ENCODE results near the gene ZNF217. TPM values are rescaled to one million over a fixed set of nuclear protein-coding genes. Genes with fewer than 3 reads are reported as not detected.
A peak's percentile ranks its signal among the peaks of the same experiment; 100 is the strongest.

ZNF217 gene
- total and polyA plus RNA-seq, 2 of the 8 experiments (the other 6 are each of a cell fraction or from before 2014, with no cell fraction given): 15.3 to 87.9 TPM

DNA sequence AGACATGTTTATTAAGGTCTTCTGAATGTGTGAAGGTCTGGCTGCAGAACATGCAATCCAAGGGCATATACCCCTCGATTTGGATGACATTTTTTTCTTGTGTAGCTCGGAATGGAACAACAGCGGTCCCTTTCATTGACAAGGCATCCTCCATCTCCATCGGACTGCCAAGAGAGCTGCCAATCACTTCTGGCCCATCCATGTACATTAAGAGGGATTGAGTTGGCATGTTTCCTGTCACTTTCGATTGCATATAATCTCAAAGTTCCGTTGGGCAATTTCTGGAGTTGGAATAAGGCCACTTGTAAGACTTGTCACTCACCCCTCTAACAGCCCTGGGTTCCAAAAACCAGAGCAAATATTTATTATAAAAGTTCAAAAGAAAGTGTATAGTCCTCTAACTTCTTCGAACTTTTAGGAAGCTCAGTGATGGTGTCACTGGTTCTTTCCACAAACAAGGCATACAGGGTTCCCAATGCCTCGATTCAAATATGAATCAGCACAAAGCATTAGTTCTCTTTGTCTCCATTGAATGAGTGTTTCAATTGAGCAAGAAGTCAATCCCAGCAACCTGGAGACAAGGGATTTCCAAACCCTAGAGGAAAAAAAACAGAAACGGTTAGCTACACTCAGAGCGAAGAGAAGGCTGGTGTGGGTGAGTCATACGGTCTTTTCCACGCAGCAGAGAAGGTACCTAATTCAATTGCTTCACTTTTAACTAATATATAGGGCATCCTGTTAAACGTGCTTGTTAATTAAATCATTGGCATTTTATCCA lies 10.9 kb downstream of the ZNF217 start:
- H3K4me3 ChIP-seq (ENCODE audit: extremely low read depth in 1 of 4, insufficient read depth in 2 of 4, low read depth in 3 of 4, low read length in 4 of 4): no peak overlapping the region
- DNase-seq (ENCODE audit: low read depth in 1 of 2, low spot score in 2 of 2): no peak
- no peak overlapping the region for H3K56ac ChIP-seq (replicated peaks; ENCODE audit: insufficient read length, low read depth, low read length)
- H2BK5ac ChIP-seq (ENCODE audit: low read depth, low read length): peak overlapping the region; percentile 60
- no peak overlapping the region for H3K4me2 ChIP-seq (ENCODE audit: insufficient read depth in 1 of 2, low read depth in 2 of 2, low read length in 2 of 2)
- no peaks in the 10 kb centered on the region for H3K23me2 ChIP-seq (ENCODE audit: low read depth, low read length)
- peaks cover 23 to 28% of the 10 kb centered on the region in 2 experiments for H4K20me1 ChIP-seq (replicated peaks in 1 of 2; ENCODE audit: control insufficient read depth in 1 of 2, insufficient read depth in 2 of 2, low read length in 2 of 2)
- H3K23ac ChIP-seq (ENCODE audit: insufficient read length): no peak overlapping the region
- H2BK20ac ChIP-seq (ENCODE audit: low read length): no peak overlapping the region
- H4K91ac ChIP-seq (replicated peaks; ENCODE audit: insufficient read length, low read length): no peak overlapping the region
- H2AK5ac ChIP-seq (ENCODE audit: low read depth, low read length): no peak overlapping the region
- WGBS, 2 experiments (ENCODE audit: extremely low coverage in 1 of 2, insufficient coverage in 1 of 2, insufficient read length in 1 of 2, insufficient replicate concordance in 2 of 2, low coverage in 1 of 2, low lambda C conversion rate in 2 of 2, missing lambda C conversion rate in 1 of 2): 84% methylated on average over 13 of the region's 13 CpGs; no CpG with 5 or more reads in 1 of the 2 experiments
- no peak overlapping the region for H2BK15ac ChIP-seq (ENCODE audit: low read length)
- no peak overlapping the region for H2AFZ ChIP-seq (ENCODE audit: low read length)
- 0 out of 2 replicates have a peak overlapping the region, but pooled peaks have one; percentile 17 for H2BK12ac ChIP-seq (ENCODE audit: low read depth, low read length)
- CTCF ChIA-PET (ENCODE audit: partially characterized antibody): interaction anchor here (0.6 to 2.5 kb wide), 5 partner anchors 20 to 334 kb away, joined by 3 to 14 read pairs (median 4); no protein-coding TSS in a partner anchor
- POLR2A ChIA-PET (ENCODE audit: partially characterized antibody): interaction anchor here (0.8 to 1.2 kb wide), 3 partner anchors 9 to 353 kb away, joined by 3 to 5 read pairs (median 3); partner anchors contain the start of gene ZNF217
- no peaks in the 10 kb centered on the region for H3K9me3 ChIP-seq (ENCODE audit: insufficient read depth in 2 of 2, low read depth in 1 of 2, low read length in 1 of 2)
- H3K18ac ChIP-seq (ENCODE audit: extremely low read depth, low read length): no peak overlapping the region
- no peak overlapping the region for H3K4ac ChIP-seq (replicated peaks; ENCODE audit: insufficient read length, low read depth, low read length)
- FAIRE-seq: no peak
- peaks cover 14 to 45% (median 26%) of the 10 kb centered on the region in 4 experiments for H3K36me3 ChIP-seq (ENCODE audit: control insufficient read depth in 2 of 4, insufficient read depth in 4 of 4, low read length in 3 of 4)
- no peaks in the 10 kb centered on the region; the same call in 1 of the 2 replicates for H3K79me1 ChIP-seq (ENCODE audit: low read depth, low read length)
- no peak overlapping the region for H3K27ac ChIP-seq (ENCODE audit: low read depth, low read length)
- no peak overlapping the region for H2BK120ac ChIP-seq (replicated peaks; ENCODE audit: low read depth, low read length)
- no peak overlapping the region for H3K9ac ChIP-seq (replicated peaks in 1 of 4; ENCODE audit: extremely low read depth in 1 of 4, low read depth in 3 of 4, low read length in 3 of 4)
- H3K4me1 ChIP-seq (replicated peaks in 1 of 4; ENCODE audit: control insufficient read depth in 3 of 4, insufficient read depth in 4 of 4, low read length in 3 of 4): peaks cover 4 to 21% (median 16%) of the 10 kb centered on the region in 4 experiments; a peak in 5 of 7 replicates
- H3K14ac ChIP-seq (ENCODE audit: insufficient read length): no peak overlapping the region
- H3K27me3 ChIP-seq (replicated peaks in 1 of 4; ENCODE audit: control insufficient read depth in 3 of 4, extremely low read depth in 1 of 4, insufficient read depth in 3 of 4, low read length in 3 of 4): no peaks in the 10 kb centered on the region
- peaks cover 45 to 98% of the 10 kb centered on the region in 2 experiments for H3K79me2 ChIP-seq (ENCODE audit: control insufficient read depth in 1 of 2, insufficient read depth in 2 of 2, low read length in 2 of 2)
- H4K5ac ChIP-seq (ENCODE audit: insufficient read length, low read depth, low read length): no peak overlapping the region
- no peak overlapping the region for H4K8ac ChIP-seq (ENCODE audit: extremely low read depth, insufficient read depth, low read length)
- TF ChIP-seq RXRA (IDR thresholded peaks at IDR 0.05; ENCODE audit: insufficient read depth, low read depth, low read length): no peak
- no peak for TF ChIP-seq BACH1 (IDR thresholded peaks at IDR 0.05; ENCODE audit: low read length)
- TF ChIP-seq NRF1 (IDR thresholded peaks at IDR 0.05; ENCODE audit: low read depth, low read length): no peak
- no peak for TF ChIP-seq CBX8 (IDR thresholded peaks at IDR 0.05; ENCODE audit: borderline replicate concordance, low read depth, low read length)
- TF ChIP-seq SP2 (IDR thresholded peaks at IDR 0.05; ENCODE audit: low read length): no peak
- no peak for TF ChIP-seq RBBP5 (IDR thresholded peaks at IDR 0.05; ENCODE audit: borderline replicate concordance, low read depth, low read length)
- no peak for TF ChIP-seq CHD2 (IDR thresholded peaks at IDR 0.05; ENCODE audit: low read length)
- no peak for TF ChIP-seq MAFK (IDR thresholded peaks at IDR 0.05; ENCODE audit: low read depth, low read length)

All from H1 (cell line).